ENCODE results near the gene XRCC1.

- TF ChIP-seq TCF7L2 (IDR thresholded peaks at IDR 0.05; ENCODE audit: low read depth, low read length) (no peak), CTCF (IDR thresholded peaks at IDR 0.05) (no peak), REST (IDR thresholded peaks at IDR 0.05; ENCODE audit: insufficient read depth in 1 of 2, low read depth in 2 of 2, low read length in 1 of 2) (no peak), SIN3A (IDR thresholded peaks at IDR 0.05; ENCODE audit: borderline replicate concordance, insufficient read depth, low read depth, low read length) (no peak)
Measured at GRCh38 chr19:43586346-43586745, 11.0 kb upstream of the XRCC1 start.
